IPS-11a (cell line): ENCODE results near the gene GOLGA6L10.
"Not testable (repeated sequence)": the region's sequence is repeated elsewhere in the genome, so short reads cannot be mapped to it uniquely, and the experiment has no call there.

Experiments used
- H3K4me3 ChIP-seq: one replicate; pipeline ENCODE4 v1.5.1; 2013; ENCODE audit warnings: low read depth, low read length, control low read depth

GOLGA6L10 gene

GRCh38 chr15:82317516-82317915, 31.8 kb downstream of the GOLGA6L10 start:
- H3K4me3 ChIP-seq, result not testable (repeated sequence)

- no peak overlapping the region for H3K4me3 ChIP-seq
Observed at GRCh38 chr15:82317091-82317489, 32.2 kb downstream of the GOLGA6L10 start.

DNA sequence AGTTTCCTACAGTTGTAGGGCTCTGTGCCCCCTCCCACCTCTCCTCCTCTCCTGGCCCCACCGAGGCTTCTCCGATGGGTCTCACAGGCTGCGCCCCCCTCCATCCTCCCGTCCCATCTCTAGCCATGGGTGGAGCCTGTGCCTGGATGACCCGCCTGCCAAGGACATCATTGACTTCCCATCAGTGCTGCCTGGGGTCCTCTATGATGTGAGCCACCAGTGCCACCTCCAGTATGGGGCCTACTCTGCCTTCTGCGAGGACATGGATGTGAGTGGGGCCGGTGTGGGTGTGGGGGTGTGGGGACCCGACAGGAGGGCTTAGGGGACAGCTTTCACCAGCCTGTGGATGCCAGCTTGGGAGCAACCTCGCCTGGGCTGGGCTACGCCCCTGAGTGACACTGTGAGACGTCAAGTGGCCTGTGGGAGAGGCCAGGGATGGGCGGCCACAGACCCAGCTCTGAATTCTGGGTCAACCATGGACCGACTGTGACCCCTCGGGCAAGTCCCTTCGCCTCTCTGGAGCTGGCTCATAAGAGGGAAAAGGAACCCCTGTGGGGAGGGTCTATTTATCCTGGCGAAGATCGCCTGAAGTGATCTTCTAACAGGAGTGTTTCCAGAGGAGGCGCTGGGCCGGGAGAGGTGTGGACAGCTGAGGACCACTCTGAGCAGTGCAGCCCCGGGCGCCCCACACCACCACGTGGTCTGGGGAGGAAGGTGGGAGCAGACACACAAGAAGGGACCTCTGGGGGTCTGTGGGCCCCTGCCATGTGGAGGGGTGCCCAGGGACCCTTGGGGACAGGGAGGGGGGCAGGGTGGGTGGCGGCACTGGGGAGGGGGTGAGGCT, 32.8 kb downstream of the GOLGA6L10 start:
- not testable (repeated sequence) for H3K4me3 ChIP-seq

- H3K4me3 ChIP-seq, result no peak overlapping the region
Observed at GRCh38 chr15:82315519-82316246, 33.6 kb downstream of the GOLGA6L10 start.

DNA sequence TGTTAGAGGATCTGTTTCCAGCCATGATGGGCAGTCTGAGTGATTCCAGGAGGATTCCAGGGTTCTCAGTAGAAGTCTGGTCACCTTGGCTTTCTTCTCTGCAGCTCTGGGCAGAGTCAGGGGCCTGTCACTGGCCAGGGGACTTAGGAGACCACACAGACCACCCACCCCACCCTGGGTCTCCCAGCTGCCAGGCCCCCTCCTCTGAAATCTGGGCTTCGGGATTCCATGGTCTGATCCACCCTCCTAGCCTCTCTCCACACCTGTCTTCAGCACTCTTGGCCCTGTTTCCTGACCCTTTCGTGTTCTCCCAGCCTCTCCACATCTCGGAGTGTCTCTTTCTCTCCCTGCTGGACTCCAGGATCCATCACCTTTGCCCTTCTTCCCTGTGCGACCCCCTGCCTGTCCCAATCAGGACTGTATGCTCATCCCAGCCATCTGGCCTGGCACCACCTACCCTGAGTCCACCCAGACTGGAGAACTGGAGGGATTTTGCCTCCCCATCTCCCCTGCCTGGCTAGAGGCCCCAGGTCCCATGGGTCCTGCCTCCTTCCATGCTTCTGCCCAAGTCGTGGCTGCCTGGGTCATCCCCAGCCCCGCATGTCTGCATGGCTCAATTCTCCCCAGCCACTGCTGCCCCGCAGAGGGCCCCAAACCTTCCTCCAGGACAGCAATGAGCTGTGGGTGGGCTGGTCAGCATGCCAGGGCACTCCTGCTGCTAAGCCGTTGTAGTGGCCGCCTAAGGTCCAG, 34.3 kb downstream of the GOLGA6L10 start:
- H3K4me3 ChIP-seq, result no peak overlapping the region

DNA sequence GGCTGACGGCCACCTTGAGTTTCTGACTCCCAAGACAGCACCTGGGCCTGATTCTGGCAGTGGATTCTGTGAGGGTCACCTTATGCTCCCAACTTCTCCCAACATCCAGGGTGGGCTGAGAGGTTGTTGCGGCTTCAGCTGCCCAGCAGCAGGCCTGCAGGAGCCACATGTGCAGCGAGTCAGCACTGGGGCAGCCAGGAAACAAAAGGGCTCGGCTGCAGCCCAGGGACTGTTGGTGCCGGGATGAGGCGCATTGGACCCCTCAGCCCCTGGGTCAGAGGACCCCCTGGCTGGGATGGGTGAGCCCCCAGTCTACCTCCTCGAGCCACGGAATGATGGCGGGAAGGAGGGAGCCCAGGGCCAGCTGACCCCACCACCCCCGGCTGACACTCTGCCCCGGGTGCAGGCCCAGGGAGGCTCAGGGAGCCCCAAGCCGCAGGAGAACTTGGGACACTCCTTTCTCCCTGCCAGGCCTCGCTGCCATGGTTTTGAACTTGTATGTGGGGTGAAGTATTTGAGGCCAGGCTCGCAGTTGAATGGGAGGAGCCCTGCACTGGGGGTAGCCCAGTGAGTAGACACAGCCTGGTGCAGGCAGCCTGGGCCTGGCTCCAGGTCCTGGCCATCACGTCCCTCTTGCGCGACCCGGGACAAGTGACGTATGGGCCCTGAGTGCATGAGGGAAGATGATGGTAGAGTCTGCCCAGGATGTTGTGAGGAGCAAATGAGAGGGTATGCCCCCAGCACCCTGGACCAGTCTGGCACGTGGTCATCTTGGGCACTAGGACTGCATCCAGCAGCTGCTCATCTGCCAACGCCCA, 35.1 kb downstream of the GOLGA6L10 start:
- not testable (repeated sequence) for H3K4me3 ChIP-seq

GRCh38 chr15:82313446-82313845, 35.8 kb downstream of the GOLGA6L10 start:
- no peak overlapping the region for H3K4me3 ChIP-seq

- H3K4me3 ChIP-seq, result no peak overlapping the region
Observed at GRCh38 chr15:82312586-82313349, 36.5 kb downstream of the GOLGA6L10 start.

DNA sequence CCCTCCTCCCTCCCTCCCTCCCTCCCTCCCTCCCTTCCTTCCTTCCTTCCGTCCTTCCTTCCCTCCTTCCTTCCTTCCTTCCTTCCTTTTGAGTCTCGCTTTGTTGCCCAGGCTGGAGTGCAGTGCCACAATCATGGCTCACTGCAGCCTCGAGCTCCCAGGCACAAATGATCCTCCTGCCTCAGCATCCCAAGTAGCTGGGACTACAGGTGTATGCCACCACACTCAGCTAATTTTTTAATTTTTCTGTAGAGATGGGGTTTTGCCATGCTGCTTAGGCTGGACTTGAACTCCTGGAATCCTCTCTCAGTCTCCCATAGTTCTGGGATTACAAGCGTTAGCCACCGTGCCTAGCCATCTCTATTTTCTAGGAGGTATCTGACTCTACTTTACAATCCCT, 38.0 kb downstream of the GOLGA6L10 start:
- not testable (repeated sequence) for H3K4me3 ChIP-seq

GRCh38 chr15:82309802-82310201, 39.5 kb downstream of the GOLGA6L10 start:
- no peak overlapping the region for H3K4me3 ChIP-seq

GRCh38 chr15:82307714-82308081, 41.6 kb downstream of the GOLGA6L10 start:
- no peak overlapping the region for H3K4me3 ChIP-seq

GRCh38 chr15:82306791-82307713, 42.2 kb downstream of the GOLGA6L10 start:
- H3K4me3 ChIP-seq, result no peak overlapping the region

DNA sequence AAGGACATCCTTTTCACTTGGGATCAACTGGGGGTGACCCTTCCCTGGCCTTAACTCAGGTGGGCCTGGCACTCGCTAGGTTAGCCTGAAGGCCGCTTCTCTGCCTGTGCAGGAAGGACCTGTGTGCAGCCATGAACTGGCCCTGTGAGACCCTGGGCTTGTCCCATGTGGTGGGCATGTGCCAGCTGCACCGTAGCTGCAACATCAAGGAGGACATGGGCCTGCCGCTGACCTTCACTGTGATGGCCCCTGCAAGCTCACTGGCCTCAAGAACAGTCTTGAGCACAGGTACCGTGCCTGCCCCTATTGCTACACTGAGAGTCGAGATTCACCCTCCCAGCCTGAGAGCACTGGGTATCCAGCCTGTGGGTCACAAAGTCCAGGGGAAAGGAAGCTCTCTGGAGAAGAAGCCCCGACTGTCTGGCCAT, 43.6 kb downstream of the GOLGA6L10 start:
- no peak overlapping the region for H3K4me3 ChIP-seq

DNA sequence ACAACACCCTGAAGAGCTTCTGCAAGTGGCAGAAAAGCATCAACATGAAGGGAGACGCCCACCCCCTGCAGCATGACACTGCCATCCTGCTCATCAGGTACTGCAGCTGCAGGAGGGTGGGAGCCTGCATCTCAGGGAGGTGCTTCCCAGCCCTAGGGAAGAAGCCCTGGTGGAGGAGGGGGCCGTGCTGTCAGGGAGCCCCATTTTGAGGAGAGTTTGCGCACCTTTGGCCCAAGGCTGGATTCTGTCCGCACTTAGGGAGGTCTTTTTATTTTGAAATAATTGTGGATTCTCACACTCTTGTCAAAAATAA, 44.5 kb downstream of the GOLGA6L10 start:
- H3K4me3 ChIP-seq, result no peak overlapping the region

- no peak overlapping the region for H3K4me3 ChIP-seq
Observed at GRCh38 chr15:82303956-82304777, 45.1 kb downstream of the GOLGA6L10 start.

- no peak overlapping the region for H3K4me3 ChIP-seq
Observed at GRCh38 chr15:82301296-82302016, 47.8 kb downstream of the GOLGA6L10 start.

DNA sequence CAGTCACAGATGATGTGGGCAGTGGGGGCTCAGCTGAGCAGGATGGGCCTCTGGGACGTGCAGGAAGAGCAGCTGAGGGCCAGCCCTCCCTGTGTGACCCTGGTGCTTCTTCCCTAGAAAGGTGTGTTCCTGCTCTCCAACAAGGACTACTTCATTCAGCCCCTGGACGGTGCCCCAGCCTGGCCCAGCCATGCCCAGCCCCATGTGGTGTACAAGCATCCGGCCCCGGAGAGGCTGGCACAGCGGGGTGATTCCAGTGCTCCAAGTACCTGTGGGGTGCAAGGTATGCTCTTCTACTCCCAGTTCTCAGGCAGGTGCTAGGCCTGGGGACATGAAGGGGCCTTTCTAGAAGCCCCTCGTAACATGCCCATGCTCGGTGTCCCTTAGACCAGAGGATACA, 48.4 kb downstream of the GOLGA6L10 start:
- H3K4me3 ChIP-seq, result no peak overlapping the region

GRCh38 chr15:82300326-82300725, 48.9 kb downstream of the GOLGA6L10 start:
- H3K4me3 ChIP-seq, result not testable (repeated sequence)
